Stimulated activated CD8-positive, alpha-beta memory T cell treated with anti-CD3 and anti-CD28 coated beads, Interleukin-15, amount 100 ng/mL, for 24 hours (primary cell): ENCODE data around the gene TMEM120B.

ENCODE experiments used
- DNase-seq: peaks from one replicate; pipeline ENCODE4 v3.0.0-alpha.2; 2020; ENCODE audit warnings: low read depth

TMEM120B gene

GRCh38 chr12:121820056-121820455 is 107.5 kb downstream of the TMEM120B start:
- no peak for DNase-seq

- no peak for DNase-seq
Observed at GRCh38 chr12:121822393-121823100, 110.0 kb downstream of the TMEM120B start.

GRCh38 chr12:121823101-121823726 is 110.7 kb downstream of the TMEM120B start:
- no peak for DNase-seq

GRCh38 chr12:121823727-121824115 is 111.2 kb downstream of the TMEM120B start:
- DNase-seq: no peak

GRCh38 chr12:121825041-121825523 is 112.5 kb downstream of the TMEM120B start:
- no peak for DNase-seq

- DNase-seq: no peak
Observed at GRCh38 chr12:121826318-121827150, 114.0 kb downstream of the TMEM120B start.

- no peak for DNase-seq
Observed at GRCh38 chr12:121827351-121828099, 115.0 kb downstream of the TMEM120B start.

- DNase-seq: no peak
Observed at GRCh38 chr12:121828306-121828705, 115.8 kb downstream of the TMEM120B start.

GRCh38 chr12:121828826-121829225 is 116.3 kb downstream of the TMEM120B start:
- no peak for DNase-seq

GRCh38 chr12:121829250-121829918 is 116.8 kb downstream of the TMEM120B start:
- no peak for DNase-seq

GRCh38 chr12:121830134-121830533 is 117.6 kb downstream of the TMEM120B start:
- no peak for DNase-seq

- no peak for DNase-seq
Observed at GRCh38 chr12:121830588-121831265, 118.2 kb downstream of the TMEM120B start.
